Hematopoietic multipotent progenitor cell (in vitro differentiated cells): ENCODE results near the gene SCN2B. TPM values are rescaled to one million over a fixed set of nuclear protein-coding genes. Genes with fewer than 3 reads are reported as not detected.

Source experiments
- DNase-seq, 3 donors: peaks; one replicate each; pipeline ENCODE4 v3.0.0-alpha.2; 2011 to 2015; ENCODE audit warnings: low read depth in 2 of 3, low spot score in 2 of 3
- total RNA-seq: library from RNA; depleted of rRNA; stranded (reverse); fragments of >200 nt; gene quantifications from one replicate; pipeline ENCODE4 v1.2.3, GENCODE V29; 2012

Gene SCN2B
- total RNA-seq, 1 donor, result not detected

DNA sequence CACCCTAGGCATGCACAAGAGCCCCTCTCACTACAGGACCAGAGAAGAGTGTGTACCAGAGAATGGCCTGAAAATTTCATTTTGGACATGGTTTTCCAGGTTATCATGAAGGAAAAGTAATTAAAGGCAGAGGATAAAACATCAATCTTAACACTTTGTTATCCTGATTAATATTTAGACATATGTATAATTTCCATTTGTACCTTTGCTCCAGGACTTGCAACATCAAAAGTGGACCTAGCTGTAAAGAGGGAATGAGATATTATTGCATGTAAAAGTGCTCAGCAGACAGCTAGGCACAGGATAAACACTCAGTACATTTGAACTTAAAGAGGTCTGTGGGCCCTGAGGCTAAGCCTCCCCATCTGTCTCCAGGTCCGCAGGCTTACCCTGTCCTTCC lies 21.8 kb downstream of the SCN2B start:
- no peak for DNase-seq

GRCh38 chr11:118153976-118154375 lies 22.5 kb downstream of the SCN2B start:
- DNase-seq, result no peak

DNA sequence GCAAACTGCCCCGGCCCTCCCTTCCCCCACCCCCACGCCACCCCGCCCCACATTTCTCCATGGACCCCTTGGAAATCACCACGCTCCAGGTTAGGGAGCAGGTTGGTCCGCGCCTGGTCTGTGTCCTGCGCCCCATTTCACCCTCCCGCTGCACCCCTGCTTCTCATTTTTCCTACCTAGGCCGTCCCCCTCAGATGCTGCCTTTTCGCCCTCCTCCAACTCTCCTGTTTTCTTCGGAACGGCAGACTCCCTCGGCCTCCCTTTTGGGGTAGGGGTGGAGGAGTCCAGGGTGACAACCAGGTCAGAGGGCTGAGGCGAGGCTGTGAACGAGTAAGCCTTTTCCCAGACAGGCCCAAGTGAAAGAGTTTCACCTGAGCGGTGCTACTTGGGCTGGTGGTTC lies 22.9 kb downstream of the SCN2B start:
- no peak for DNase-seq

DNA sequence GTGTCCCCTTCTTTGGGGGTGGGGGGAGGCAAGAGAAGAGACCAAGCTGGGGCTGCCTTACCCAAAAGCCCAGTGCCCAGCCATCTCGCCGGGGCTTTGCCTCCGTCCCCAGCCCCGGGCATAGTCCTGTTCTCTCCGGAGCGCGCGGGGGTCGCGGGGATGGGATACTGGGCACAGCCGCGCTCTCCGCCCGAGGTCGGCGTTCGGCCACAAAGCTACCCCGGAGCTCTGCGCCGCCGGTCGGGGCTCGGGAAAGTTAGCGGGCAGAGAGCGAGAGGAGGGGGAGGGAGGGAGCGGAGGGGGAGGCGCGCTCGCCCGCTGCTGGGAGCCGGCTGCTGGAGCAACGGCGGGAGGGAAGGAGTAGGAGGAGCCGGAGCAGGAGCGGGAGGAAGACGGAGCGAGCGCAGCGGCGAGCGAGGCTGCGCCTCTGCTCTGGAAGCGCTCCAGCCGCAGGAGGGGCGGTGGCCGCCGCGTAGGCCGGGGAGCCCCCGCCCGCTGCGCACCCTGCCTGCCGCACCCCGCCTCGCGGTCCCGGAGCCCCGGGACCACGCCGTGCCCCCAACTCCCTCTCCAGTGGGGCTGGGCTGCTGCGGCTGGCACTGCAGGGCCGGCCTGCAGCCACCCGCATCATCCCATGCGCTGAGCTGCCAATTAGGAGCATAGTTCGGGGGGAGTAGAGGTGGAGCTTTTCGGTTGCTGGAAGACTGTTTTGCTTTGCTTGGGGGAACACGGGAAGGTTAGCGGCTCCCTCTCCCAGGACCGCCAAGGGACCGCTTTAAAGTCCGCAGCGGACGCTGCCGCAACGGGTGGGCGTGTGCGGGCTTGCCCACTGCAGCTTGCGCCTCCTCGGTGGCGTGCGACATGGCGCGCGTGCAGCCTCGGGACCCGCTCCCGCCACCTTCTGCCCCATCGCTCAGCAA lies 23.6 kb downstream of the SCN2B start, which contains the start of gene SCN4B:
Gene SCN4B, minus strand, starts transcription at position 272 of the 920 bp plus-strand sequence. Its CDS starts 150 bp downstream, at position 122.
- peak in 1 of 3 donors; percentile 14 for DNase-seq

GRCh38 chr11:118152020-118152551 lies 24.4 kb downstream of the SCN2B start:
- DNase-seq, result no peak

DNA sequence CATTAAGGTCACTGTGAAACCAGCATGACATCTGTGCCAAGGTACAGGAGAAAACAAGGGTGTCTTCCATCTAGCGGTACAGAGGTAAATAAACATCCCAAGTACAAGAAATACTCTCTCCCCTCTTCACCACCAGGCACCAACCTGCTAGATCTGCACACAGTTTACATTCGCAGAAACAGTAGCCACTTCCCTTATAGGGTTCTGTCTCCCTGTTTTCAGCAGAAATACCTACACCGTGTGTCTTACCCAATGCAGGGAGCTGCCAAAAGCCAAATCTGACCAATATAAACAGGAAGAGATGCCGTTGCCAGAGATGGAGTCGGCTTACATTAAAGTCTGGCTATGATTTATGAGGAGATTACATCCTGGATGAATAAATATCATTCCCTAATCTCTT lies 25.0 kb downstream of the SCN2B start:
- DNase-seq, result no peak

DNA sequence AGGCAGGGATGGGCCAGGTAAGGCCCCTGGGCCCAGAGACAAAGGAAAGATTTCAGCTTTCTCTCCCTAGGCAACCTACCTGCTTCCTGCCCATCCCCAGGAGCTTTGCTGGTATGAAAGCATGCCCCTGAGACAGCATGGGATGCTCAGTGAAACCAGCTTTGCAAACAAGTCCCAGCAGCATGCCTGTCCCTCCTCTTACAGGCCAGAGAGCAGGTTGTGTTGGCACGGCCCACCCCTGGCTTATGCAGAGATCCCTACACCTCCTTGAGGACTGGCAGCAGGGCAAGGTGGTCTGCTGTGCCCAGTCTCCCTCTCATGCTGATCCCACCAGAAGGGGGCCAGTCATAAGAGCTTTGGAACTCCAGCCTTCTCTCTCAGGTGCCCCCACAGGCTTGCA lies 26.9 kb downstream of the SCN2B start:
- no peak for DNase-seq

DNA sequence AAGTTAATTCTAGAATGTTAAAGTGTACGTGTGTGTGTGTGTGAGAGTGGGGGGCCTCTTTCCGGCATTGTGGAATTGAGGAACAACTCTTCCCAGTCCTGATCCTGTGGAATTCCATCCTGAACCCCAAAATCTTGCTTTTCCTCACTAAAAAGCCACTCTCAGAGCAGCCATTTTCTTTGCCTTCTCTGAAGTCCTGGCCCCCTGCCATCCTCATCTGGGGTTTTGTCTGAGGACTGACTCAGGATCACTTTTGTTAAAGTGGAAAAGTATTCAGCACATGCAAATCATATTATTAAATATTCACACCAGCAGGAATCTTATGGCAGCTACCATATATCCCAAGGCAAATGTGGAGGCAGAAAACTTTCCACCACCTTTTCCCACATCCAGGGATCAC lies 27.6 kb downstream of the SCN2B start:
- DNase-seq, result no peak

DNA sequence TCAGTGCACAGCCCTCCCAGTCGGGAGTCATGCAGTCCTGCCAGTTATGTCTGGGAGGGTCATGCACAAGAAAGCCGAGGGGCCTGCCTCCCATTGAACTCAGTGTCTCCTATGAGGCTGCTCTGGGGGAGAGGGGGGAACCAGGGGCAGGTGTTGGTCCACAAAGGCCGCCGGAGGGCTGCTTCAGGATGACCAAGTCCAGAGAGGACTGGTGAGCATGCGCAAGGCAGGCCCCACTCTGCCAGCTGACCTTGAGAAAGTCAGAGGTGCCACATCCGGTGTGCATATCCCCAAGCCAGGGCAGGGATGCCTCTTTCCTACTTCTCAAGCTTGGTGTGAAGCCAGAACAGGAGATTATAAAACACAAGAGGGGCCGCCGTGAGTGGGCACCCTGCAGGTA lies 28.2 kb downstream of the SCN2B start:
- DNase-seq, result no peak

DNA sequence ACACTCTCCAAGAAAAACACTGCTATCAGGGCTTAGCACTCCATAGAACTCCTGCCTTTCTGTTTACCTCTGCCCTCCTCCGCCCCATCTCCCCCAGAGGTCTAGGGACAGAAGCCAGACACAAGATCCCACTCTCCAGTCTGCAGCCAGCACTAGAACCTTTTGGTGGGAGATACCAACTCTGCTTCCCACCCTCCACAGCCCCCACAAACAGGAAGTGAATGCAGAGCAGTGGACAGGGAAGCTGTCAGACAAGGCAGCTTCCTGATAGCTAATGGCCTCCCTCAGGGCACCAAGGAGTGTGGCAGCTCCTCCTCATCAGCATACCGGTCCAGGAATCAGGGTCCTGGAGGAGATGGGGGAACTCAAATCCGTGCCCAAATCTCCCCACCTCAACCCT lies 28.9 kb downstream of the SCN2B start:
- no peak for DNase-seq

DNA sequence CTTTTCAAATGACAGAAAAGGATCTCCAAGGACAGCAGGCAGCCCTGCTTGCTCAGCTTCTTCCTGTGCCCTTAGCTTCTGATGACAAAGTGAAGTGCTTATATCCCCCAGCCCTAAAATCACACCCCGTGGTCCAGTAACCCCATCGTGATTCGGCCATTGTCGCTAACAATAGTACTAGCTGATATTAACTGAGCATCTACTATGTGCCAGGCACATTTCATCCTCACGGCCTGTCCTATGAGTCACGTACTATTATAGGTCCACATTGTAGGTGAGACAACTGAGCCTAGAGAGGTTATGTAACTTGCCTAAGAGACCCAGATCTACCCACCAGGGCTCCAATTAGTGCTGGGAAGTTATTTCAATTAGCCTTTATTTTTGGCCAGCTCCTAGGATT lies 29.9 kb downstream of the SCN2B start:
- DNase-seq, result no peak

GRCh38 chr11:118145285-118146227 lies 30.9 kb downstream of the SCN2B start:
- peak; percentile 73 to 85 (median 80) for DNase-seq

- no peak for DNase-seq
These were observed 31.9 kb downstream of the SCN2B start for GRCh38 chr11:118144301-118145268.

DNA sequence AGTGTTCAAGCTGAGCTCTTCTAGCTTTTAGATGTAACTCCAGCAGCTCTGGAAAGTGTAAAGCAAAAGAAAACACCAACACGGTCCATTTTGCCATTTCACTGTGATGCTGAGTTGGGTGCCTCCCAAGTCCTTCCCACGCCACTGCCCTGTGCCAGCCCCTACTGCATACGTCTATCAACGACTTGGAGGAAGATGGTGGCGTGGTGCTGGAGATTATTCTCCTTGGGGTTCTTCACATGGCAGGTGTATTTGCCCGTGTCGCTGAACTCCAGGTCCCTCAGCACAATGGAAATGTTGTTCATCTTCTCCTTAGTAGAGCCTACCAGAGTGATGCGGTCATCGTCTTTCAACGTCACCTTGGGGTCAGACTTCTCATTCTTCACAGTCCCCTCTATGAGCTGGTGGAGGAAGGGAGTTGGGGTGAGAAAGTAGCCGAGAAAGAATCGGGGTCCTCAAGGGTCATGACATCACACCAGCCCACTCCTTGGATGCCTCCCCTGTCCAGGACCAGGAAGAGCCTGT lies 32.7 kb downstream of the SCN2B start:
- no peak for DNase-seq

- DNase-seq, result peak in 2 of 3 donors; percentile 9 to 15
These were observed 33.6 kb downstream of the SCN2B start for GRCh38 chr11:118142809-118143208.

- no peak for DNase-seq
These were observed 34.4 kb downstream of the SCN2B start for GRCh38 chr11:118142081-118142480.

DNA sequence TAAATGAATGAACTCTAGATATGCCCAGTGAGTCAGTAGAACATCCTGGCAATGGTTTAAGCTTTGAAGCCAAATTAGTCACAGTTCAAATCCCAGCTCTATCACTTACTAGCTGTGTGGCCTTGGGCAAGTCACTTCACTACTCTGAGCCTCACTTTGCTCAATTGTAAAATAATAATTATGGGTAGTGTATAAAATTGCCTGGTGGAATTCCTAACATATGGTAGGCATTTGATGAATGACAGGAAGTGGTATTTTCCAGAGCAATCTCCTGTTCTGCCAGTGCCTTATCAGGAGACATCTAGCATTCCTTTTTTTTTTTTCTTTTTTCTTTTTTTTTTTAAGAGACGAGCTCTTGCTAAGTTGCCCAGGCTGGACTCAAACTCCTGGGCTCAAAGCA lies 36.9 kb downstream of the SCN2B start:
- no peak for DNase-seq

- DNase-seq, result no peak
These were observed 37.5 kb downstream of the SCN2B start for GRCh38 chr11:118138839-118139420.

DNA sequence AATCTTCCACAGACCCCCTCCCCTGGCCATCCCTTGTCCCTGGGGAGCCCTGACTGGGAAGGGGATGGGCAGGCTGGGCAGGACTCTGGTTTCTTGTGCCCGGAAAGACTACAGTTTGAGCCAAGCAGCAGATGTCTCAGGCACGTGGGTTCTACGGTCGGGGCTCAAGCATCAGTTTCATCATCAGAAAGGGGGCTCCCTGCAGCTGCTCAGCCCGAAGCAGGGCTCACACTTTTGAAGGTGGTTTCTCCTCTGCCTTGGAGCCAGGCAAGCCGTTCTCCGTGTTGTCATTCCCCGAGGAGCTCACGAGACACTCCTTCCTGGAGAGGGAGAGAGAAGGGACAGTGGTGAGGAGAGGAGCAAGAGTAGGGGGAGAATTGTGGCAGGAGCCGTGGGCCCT lies 39.6 kb downstream of the SCN2B start:
- DNase-seq, result no peak
